Tongue (tissue), 2 donors: ENCODE measurements around the gene CUTA. TPM values are rescaled to one million over a fixed set of nuclear protein-coding genes. Genes with fewer than 3 reads are reported as not detected.

Experiments used
- DNase-seq: peaks from one replicate; pipeline ENCODE4 v3.0.0-alpha.2; 2015
- total RNA-seq: library from RNA; depleted of rRNA; stranded (reverse); fragments of >200 nt; gene quantifications from one replicate; pipeline ENCODE4 v1.2.3, GENCODE V29; 2014

CUTA gene
- total RNA-seq, 1 donor from 2014 or later, result 58.4 TPM

DNA sequence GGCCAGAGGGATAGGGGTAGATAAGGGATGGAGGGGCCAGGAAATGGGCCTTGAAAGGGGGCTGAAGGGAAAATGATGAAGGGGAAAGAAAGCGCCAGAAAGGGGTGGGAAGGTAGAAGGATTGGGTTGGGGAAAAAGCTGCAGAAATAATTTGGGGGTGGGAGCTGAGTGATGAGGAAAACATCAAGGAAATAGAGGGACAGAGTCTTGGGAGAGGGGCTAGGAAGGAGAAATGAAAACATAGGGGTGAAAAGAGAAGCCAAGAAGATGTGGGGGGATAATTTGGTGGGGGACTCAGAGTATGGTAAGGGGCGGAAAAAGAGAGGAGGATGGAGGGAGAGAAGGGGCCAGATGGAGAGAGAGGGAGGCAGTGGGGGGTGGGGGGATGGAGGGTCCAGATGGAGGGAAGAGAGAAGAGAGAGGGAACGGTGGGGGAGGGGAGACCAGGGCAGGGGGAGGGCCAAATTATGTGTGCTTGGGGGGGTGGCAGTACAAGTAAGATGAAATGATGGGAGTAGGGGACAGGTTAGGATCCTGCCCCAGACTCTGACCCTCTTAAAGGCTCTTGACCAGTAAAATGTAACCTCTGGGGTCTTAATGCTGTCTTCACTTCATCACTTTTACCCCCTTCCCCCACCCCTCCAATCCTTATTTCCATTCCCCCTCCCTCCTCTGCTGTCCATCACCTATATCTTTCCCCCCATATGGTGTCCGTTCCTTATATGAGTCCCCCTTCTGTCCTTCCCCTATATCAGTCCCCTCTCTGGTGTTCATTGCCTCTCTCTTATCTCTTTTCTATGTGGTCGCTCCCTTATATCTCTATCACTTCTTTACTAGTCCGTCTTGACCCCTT, 2.8 kb upstream of the CUTA start:
- DNase-seq, result no peak

DNA sequence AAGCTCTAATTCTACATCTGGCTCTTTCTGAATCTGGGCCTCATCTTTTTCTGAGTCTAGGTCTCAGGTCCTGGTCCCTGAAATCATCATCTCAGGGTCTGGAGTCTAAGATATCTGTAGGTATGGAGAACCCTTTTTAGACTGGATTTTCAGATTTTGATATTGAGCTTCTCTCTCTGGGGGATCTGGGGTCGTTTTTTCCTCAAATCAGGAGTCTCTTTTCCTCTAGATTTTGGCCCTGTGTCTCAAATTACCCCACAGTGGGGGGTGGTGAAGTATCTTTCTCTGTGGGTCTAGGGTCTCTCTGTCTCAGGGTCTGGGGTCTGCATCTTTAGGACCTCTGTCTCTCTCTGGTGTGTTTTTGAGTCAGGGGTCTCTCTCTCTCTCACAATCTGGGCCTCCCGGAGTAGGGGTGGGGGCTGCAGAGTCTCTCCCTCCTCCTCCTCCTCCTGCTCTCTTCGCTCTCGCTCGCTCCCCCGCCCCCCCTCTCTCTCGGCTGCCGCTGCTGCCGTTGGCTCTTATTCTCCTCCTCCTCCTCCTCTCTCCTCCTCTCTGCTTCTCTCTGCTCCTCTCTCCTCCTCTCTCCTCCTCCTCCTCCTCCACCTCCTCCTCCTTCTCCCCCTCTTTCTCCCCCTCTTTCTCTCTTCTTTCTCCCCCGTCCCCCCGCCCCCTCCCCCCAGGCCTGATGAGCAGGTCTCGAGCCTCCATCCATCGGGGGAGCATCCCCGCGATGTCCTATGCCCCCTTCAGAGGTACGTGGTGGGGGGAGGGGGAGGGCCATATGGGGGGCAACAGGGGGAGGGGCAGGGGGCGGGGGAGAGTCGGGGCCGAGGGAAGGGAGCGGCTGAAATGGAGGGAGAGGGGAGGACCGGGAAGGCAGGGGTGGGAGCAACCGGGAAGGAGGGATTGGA, 1.9 kb upstream of the CUTA start, which contains the start of gene SYNGAP1:
Gene SYNGAP1 (plus strand): TSS at position 486 of the 911 bp plus-strand sequence. CDS start 200 bp downstream, at position 686.
- peak; percentile 80 for DNase-seq

DNA sequence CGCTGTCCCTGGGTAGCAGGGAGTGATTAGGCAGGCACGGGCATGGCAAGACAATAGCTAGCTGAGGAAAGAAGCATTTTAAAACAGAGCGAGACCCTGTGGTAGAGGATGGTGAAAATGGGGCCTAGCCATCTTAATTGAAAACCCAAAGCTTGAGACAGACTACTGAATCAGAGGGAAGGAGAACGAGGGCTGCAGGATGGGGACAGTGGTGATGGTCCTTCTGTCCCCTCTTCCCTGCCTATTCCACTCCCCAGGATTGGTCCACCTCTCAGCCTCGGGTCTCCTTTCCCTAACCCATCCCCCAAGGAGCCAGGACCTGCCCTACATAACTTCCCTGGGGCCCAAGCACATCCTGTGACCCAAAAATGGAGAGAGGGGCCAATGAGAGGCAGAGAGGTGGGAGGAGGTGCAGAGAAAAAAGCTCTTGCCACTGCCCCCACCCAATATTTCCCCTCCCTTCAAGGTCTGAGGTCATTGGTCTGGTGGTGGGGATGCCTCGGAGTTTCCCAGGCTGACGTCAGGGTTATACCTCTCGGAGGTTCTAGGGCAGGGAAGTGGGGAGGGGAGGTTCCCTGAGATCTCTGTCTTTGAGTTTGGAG, 884 bp upstream of the CUTA start:
- DNase-seq, result no peak

DNA sequence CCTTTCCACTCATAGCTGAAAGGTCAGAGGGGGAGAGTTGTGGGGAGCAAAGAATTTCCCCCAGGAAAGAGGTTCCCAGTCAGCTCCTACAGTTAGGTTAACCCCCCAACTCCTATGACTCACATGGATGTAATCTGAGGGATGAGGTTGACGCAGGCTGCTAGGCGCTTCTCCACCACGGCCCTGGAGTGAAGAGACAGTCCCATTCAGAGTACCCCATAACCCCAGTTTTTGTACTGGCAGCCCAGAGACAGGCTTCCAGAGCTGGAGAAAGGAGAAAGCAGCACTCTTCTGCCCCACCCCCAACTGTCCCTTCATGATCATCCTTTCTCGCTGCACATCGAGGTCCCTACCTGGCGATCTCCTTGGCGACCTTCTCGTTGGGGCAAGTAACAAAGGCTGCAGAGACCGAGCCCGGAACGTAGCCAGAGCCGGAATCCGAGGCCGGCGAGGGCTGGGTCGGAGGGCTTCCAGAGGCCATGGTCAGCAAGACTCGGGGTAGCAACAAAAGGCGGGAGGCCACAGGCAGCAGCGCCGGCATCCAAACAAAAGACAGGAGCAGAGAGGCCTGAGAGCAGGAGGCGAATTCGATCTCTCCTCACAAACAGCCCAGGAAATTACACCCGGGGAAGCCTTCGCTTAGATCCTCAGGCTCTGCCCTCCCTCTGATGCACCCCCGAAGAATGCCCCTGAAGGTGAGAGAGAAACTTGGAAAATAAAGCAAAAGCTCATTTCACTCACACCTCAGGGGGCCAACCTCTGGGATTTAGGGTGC, 592 bp downstream of the CUTA start:
- DNase-seq, result no peak

DNA sequence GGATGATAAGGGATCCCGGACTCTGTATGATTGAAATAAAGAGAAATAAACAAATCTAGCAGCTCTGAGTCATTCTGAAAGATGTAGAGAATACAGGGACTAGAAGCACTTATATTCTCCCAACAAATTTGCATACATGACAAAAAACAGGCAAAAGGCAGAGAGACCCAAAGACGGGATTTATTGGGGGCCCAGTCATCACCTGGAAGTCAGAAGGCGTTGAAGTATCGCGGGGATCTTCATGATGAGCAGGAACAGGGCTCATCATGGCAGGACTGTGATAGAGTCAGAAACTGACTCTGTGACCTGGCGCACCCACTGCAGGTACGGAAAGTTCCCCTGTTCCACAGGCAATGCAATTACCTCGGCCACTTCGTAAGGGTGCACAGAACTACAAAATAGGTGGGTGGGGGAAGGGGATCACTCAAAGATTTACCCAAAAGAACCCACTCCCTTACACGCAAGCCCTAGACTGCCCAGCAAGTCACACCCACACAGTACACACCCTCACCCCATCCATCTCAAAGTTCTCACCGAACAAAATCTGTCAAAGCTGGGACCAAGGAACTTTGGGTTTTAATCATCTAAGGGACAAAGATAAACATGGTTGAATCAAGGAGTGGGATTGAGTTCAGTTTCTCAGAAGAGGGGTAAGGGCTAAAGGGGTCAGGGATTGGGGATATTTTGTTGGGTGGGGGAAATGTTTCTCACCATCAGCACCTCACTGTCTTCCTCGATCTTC, 1.4 kb downstream of the CUTA start:
- DNase-seq, result no peak

DNA sequence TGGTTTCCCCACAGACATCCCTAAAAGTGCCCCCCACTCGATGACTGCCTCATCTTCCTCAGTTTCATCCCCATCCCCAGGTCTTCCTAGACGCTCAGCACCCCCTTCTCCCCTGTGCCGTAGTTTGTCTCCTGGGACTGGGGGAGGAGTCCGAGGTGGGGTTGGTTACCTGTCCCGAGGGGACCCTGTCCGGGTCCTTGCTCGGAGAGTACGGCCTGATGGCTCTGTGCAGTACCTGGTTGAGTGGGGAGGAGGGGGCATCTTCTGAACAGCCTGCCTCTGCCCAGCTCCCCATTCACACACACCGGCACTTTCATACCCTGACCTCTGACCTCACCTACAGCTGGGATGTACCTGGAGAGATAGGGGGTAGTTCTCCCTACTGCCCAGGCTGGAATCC, 2.1 kb downstream of the CUTA start:
- no peak for DNase-seq

DNA sequence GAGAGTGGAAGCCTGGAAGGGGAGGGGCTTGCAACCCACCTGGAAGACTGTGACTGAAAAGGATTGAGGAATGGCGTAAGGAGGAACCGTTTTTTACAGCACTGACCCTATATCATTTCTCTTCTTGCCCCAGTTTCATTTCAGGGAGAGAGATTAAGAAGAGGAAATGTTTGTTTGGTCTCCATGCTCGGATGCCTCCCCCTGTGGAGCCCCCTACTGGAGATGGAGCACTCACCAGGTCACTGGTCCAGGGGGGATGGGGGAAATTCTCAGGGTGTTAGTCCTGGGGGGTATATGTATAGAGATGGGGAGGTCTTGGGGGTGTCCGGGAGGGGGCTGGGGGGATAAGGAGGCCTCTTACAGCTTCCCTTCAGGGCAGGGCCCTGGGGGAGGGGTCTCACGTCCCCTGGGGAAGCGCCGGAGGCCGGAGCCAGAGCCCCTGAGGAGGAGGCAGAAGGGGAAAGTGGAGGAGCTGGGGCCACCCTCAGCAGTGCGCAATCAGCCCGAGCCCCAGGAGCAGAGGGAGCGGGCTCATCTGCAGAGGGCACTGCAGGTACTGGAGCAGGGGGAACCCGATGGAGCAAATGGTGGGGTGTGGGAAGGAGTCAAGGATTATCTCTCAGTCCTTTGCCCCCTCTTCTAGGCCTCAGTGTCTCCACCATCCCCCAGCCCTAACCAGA, 3.2 kb downstream of the CUTA start:
- no peak for DNase-seq

DNA sequence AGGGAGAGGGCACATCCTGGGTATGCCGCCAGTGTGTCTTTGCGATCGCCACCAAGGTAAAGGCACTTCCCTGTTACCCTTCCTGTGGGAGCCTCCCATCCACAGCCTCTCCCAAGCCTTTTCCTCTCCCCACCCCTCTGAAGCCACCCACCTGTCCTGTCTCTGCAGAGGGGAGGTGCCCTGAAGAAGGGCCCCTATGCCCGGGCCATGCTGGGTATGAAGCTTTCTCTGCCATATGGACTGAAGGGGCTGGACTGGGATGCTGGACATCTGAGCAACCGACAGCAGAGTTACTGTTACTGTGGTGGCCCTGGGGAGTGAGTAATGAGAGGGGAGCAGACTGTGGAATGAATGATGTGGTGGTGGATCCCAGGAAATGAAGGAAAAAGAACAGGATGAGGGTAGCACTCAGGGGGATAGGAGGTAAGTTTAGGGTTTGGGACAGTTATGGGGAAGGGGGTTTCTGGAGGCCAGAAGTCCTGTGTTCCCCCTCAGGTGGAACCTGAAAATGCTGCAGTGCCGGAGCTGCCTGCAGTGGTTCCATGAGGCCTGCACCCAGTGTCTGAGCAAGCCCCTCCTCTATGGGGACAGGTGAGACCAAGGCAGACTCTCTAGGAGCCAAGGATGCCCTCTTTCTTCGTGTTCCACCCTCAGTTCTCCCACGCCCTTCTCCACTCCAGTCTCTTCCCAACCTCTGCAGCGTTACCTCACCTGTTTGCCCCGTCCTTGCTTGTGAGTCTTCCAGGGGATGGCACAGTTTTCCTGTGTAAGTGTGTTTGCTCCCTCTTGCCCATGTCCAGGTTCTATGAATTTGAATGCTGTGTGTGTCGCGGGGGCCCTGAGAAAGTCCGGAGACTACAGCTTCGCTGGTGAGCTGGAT, 4.4 kb downstream of the CUTA start:
- DNase-seq, result no peak

DNA sequence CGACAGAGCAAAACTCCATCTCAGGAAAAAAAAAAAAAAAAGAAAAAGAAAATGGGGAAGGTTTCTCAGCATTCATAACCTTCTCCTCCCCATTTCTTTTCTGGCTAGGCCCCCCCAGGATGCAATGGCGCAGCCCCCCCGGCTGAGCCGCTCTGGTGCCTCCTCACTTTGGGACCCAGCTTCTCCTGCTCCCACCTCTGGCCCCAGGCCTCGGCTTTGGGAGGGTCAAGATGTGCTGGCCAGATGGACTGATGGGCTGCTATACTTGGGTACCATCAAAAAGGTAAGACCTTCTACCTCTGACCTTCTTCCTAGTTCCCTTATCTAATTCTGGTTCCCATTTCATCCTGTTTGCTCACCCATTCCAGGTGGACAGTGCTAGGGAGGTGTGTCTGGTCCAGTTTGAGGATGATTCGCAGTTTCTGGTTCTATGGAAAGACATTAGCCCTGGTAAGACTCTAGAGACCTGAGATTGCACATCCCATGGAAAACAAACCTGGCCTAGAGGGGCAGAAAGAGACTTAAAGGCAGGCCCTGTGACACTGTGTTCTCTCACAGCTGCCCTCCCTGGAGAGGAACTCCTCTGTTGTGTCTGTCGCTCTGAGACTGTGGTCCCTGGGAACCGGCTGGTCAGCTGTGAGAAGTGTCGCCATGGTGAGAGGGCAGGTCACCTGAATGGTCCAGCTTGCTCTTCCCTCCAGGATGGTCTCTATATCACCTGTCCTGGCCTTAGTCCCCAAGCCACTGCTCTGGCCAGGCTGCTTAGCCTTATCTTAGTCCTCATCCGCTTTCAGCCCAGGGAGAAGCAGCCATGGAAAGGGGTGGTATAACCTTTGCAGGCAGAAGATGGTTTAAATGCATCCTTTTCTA, 5.5 kb downstream of the CUTA start:
- DNase-seq, result no peak

DNA sequence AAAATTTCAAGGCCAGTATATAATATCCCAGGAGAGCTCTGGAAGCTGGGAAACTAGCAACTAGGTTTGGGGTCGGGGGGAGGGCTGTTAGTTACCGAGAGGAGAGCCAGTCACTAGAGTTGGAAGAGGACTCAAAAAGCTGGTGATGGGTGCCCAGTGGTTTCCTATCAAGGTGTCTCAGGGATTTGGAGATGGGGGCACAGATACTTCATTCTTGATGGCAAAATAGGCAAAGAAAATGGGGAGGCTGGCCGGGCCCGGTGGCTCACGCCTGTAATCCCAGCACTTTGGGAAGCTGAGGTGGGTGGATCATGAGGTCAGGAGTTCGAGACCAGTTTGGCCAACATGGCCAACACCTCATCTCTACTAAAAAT, 6.3 kb downstream of the CUTA start:
- no peak for DNase-seq

DNA sequence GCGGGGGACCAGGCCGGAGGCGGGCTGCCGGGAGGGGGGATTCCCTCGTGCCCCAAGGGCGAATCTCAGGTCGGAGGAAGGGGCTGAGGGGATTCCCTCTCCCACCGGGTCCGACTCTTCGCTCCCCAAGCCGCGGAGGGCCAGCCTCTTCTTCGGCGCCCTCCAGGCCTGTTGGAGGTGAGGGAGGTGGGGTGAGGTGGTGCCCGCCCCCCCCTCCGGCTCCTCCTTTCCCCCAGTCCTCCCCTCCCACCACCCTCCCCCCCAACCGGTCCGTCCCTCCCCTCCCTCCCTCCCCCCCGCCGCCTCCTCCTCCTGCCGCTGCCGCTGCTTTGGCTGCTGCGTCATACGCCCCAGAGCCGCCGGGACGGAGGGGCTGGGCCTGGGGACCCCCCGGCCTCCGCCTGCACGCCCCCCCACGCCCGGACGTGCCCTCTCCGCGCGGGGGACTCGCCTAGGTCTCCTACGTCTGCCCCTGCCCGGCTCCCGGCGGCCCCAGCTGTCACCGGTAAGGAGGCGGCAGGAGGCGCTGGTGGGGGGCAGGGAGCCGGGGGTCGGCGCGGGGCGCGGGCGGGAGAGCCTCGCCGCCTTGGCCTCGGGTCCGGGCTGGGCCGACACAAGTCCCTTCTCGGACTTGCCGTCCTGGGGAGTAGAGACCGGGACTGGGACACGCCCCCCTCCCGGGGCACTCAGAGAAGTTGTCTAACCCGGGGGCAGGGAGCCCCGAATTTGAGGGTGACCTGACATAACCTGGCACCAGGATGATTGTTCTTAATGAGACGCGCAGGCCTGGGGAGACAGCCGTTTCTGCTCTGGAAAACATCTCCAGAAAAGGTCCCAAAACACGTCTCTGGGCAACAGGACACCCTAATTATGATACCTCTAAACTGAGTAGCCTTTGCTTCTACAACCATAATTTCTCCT, 6.9 kb downstream of the CUTA start, which contains the start of gene PHF1:
Gene PHF1 (plus strand): TSS at position 304 of the 921 bp plus-strand sequence. CDS start 1,250 bp downstream, outside the sequence.
- no peak for DNase-seq

DNA sequence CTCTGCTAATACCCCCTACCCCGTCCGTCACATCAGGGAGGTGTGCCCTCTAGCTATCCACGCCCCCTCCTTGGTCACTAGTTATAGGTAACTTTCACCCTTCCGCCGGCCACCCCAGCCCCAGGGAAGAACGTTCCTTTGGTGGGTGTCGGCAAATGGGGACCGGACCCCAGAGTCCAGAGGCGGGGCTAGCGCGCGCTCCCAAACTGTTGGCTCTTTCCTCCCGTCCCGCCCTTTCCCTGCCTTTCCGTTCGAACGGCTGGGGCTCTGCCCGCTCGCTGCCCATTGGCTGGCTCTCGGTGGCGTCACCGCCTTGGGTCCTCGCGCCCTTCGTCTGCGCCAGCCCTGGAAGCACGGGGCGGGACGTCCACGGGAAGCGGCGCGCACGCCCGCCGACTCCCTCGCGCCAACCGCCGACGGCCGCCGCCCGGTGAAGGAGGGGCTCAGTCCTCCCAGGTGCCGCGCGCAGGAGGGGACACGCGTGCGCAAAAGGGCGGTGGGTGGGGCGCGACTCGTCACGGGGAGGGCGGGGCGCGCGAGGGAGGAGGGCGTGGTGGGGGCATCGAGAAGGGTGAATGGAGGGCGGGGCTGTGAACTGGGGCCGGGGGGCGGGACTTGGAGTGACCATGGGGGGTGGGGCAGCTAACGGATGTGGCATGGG, 7.7 kb downstream of the CUTA start:
- peak; percentile 99 for DNase-seq

DNA sequence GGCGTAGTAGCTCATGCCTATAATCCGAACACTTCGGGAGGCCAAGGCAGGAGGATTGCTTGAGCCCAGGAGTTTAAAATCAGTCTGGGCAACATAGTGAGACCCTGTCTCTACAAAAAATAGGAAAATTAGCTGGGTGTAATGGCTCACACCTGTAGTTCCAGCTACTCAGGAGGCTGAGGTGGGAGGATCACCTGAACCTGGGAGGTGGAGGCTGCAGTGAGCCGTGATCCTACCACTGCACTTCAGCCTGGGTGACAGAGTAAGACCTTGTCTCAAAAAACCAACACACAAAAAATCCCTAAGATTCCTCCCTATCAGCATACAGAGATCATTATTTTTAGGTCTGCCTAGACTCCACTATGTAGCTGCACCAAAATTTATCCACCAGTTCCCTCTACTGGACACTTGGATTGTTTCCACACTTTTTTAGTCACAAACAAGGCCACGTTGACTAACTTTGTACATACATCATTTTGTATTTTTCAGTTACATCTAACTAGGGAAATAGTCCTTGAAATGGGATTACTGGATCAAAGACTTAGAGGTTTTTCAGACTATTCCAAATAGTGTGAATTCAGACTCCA, 10.7 kb downstream of the CUTA start:
- DNase-seq, result no peak

DNA sequence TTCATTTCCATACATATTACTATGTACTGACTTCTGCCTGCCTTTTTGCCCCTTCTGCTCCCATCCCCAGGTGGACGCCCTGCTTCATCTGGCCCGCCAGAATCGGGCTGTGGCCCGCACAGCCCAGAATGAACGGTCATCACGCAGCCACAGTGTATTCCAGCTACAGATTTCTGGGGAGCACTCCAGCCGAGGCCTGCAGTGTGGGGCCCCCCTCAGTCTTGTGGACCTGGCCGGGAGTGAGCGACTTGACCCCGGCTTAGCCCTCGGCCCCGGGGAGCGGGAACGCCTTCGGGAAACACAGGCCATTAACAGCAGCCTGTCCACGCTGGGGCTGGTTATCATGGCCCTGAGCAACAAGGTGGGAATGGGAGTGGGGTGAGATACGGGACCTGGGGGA, 11.8 kb downstream of the CUTA start:
- DNase-seq, result no peak

DNA sequence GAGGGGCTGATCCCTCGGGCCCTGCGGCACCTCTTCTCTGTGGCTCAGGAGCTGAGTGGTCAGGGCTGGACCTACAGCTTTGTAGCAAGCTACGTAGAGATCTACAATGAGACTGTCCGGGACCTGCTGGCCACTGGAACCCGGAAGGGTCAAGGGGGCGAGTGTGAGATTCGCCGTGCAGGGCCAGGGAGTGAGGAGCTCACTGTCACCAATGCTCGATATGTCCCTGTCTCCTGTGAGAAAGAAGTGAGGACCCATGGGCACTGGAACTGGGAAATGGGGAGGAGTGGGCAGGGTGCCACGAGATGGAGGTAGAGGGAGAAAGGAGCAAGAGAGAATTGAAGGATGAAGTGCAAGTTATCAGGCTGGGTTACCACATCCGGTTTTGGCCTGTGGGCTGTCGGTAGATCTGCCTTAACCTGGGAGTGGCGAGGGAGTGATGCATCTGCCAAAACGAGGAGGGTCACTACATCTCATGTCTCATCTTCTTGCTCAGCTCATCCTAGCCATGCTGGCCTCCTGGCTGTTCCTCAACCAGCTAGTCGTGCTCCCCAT, 12.4 kb downstream of the CUTA start:
- no peak for DNase-seq

DNA sequence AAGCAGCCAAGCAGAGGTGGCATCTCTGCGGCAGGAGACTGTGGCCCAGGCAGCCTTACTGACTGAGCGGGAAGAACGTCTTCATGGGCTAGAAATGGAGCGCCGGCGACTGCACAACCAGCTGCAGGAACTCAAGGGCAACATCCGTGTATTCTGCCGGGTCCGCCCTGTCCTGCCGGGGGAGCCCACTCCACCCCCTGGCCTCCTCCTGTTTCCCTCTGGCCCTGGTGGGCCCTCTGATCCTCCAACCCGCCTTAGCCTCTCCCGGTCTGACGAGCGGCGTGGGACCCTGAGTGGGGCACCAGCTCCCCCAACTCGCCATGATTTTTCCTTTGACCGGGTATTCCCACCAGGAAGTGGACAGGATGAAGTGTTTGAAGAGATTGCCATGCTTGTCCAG, 13.0 kb downstream of the CUTA start:
- DNase-seq, result no peak
